ENCODE data around the gene MPP1. TPM values are rescaled to one million over a fixed set of nuclear protein-coding genes. Genes with fewer than 3 reads are reported as not detected.

Gene MPP1
- total and polyA plus RNA-seq, 2 donors (not counting 3 experiments of a cell fraction or from before 2014, with no cell fraction given): 22.1 to 32.3 TPM

DNA sequence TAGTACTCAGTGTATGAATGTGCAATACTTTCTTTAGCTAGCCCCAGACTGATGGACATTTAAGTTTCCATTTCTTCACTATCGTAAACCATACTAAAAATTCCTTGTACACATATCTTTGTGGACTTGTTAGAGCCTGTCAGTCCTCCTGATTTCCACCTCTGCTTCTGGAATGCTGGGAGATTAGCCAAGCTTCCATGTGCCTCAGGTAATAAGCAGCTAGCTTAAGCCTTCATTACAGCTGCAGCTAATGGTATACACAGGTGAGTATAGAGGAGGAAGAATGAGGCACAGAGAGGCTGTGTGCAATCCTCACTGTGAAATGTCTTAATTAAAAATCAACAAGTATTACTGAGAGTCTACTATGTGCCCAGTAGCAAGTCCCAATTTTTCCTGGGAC lies 19.4 kb upstream of the MPP1 start:
- H3K9ac ChIP-seq (replicated peaks; ENCODE audit: extremely low read depth, insufficient read depth, low read length): no peak overlapping the region
- no peaks in the 10 kb centered on the region for H3K79me2 ChIP-seq (ENCODE audit: control insufficient read depth, insufficient read depth, low read length)
- H3K9me3 ChIP-seq (replicated peaks; ENCODE audit: control insufficient read depth, insufficient read depth, low read length): no peaks in the 10 kb centered on the region
- FAIRE-seq (no peak), DNase-seq (ENCODE audit: low read depth, low spot score) (no peak)
- ChIA-PET CTCF (no interaction called here), POLR2A (no interaction called here)
- no peak overlapping the region for H3K4me2 ChIP-seq (ENCODE audit: insufficient read depth, low read length)
- no peaks in the 10 kb centered on the region for H3K27me3 ChIP-seq (ENCODE audit: control insufficient read depth in 2 of 2, insufficient read depth in 2 of 2, low read length in 2 of 2)
- no TSS peak for BruUV-seq (replicated peaks)
- H3K9me1 ChIP-seq (replicated peaks; ENCODE audit: control insufficient read depth, extremely low read depth, insufficient read depth, low read length): no peaks in the 10 kb centered on the region
- no peak overlapping the region for H2AFZ ChIP-seq (ENCODE audit: low read depth, low read length)
- H3K4me1 ChIP-seq (ENCODE audit: control insufficient read depth, extremely low read depth, insufficient read depth, low read length): no peaks in the 10 kb centered on the region
- TF ChIP-seq POLR2A (IDR thresholded peaks at IDR 0.05; ENCODE audit: low read depth, low read length) (no peak), POLR2AphosphoS5 (IDR thresholded peaks at IDR 0.05; ENCODE audit: insufficient read depth, low read depth, low read length) (no peak), EZH2 (IDR thresholded peaks at IDR 0.05; ENCODE audit: borderline replicate concordance, low read depth, low read length, severe bottlenecking) (no peak), GATA2 (IDR thresholded peaks at IDR 0.05; ENCODE audit: insufficient read depth, insufficient read length, low read depth, low read length) (no peak), JUN (IDR thresholded peaks at IDR 0.05; ENCODE audit: borderline replicate concordance, insufficient read depth, insufficient read length, low read depth) (no peak), MYC (IDR thresholded peaks at IDR 0.05; ENCODE audit: low read depth, low read length) (no peak), FOS (IDR thresholded peaks at IDR 0.05; ENCODE audit: borderline replicate concordance, insufficient read depth, low read length) (no peak)
- TF ChIP-seq, protein P1, sequence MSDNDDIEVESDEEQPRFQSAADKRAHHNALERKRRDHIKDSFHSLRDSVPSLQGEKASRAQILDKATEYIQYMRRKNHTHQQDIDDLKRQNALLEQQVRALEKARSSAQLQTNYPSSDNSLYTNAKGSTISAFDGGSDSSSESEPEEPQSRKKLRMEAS (IDR thresholded peaks at IDR 0.05; ENCODE audit: insufficient read depth, insufficient read length): no peak
- TF ChIP-seq, protein P2, sequence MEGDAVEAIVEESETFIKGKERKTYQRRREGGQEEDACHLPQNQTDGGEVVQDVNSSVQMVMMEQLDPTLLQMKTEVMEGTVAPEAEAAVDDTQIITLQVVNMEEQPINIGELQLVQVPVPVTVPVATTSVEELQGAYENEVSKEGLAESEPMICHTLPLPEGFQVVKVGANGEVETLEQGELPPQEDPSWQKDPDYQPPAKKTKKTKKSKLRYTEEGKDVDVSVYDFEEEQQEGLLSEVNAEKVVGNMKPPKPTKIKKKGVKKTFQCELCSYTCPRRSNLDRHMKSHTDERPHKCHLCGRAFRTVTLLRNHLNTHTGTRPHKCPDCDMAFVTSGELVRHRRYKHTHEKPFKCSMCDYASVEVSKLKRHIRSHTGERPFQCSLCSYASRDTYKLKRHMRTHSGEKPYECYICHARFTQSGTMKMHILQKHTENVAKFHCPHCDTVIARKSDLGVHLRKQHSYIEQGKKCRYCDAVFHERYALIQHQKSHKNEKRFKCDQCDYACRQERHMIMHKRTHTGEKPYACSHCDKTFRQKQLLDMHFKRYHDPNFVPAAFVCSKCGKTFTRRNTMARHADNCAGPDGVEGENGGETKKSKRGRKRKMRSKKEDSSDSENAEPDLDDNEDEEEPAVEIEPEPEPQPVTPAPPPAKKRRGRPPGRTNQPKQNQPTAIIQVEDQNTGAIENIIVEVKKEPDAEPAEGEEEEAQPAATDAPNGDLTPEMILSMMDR (IDR thresholded peaks at IDR 0.05; ENCODE audit: extremely low read depth in 1 of 2, insufficient read depth in 1 of 2, low read depth in 1 of 2, low read length in 2 of 2): no peak
- H3K36me3 ChIP-seq (ENCODE audit: control insufficient read depth in 2 of 2, extremely low read depth in 1 of 2, insufficient read depth in 2 of 2, low read length in 2 of 2): no peaks in the 10 kb centered on the region
- dilution Hi-C loops (cut with MboI; ENCODE audit: extremely low pct_ligation_motif_present, low sequenced_read_pairs): no loop called here
- no peaks in the 10 kb centered on the region for H4K20me1 ChIP-seq (replicated peaks; ENCODE audit: control insufficient read depth, extremely low read depth, insufficient read depth, low read length)
- H3K4me3 ChIP-seq (replicated peaks in 1 of 3; ENCODE audit: insufficient read depth in 1 of 3, low read depth in 1 of 3, low read length in 3 of 3): no peak overlapping the region
- H3K27ac ChIP-seq (ENCODE audit: insufficient read depth, low read depth, low read length): no peak overlapping the region
- intact Hi-C loops (cut with micrococcal nuclease): no loop called here
